Retinal pigment epithelial cell (primary cell): ENCODE data around the gene OTUD3.
"Not testable (repeated sequence)": the region's sequence is repeated elsewhere in the genome, so short reads cannot be mapped to it uniquely, and the experiment has no call there.

Experiments
- DNase-seq: peaks from one replicate; pipeline ENCODE4 v3.0.0-alpha.2; 2010; ENCODE audit warnings: low read depth
- H3K4me3 ChIP-seq: 2 replicates; pipeline ENCODE4 v1.5.1; 2011; ENCODE audit warnings: mild to moderate bottlenecking, low read length, control low read depth, moderate library complexity
- TF ChIP-seq, protein P1 (sequence below): conservative IDR thresholded peaks from 2 replicates; pipeline ENCODE4 v1.5.1; 2011; ENCODE audit warnings: low read depth, low read length, control low read depth, inconsistent platforms

The OTUD3 gene

DNA sequence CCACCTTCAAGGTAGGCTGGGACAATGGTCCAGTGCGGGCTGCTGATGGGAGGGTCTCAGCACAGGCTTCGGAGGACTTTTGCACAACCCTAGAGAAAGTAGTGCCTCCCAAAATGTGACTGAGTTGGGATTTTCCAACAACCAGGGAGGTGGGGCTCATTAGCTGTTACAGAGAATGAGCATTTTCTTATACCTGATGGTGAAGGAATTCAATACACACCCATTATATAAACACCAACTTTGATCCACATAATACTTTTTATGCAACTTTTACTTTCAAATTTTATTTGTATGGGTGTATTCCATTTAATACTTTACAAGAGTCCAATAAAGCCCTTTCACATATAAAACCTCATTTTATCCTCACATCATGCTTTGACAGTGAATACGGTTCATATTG lies 35.9 kb upstream of the OTUD3 start:
- TF ChIP-seq, protein P1, sequence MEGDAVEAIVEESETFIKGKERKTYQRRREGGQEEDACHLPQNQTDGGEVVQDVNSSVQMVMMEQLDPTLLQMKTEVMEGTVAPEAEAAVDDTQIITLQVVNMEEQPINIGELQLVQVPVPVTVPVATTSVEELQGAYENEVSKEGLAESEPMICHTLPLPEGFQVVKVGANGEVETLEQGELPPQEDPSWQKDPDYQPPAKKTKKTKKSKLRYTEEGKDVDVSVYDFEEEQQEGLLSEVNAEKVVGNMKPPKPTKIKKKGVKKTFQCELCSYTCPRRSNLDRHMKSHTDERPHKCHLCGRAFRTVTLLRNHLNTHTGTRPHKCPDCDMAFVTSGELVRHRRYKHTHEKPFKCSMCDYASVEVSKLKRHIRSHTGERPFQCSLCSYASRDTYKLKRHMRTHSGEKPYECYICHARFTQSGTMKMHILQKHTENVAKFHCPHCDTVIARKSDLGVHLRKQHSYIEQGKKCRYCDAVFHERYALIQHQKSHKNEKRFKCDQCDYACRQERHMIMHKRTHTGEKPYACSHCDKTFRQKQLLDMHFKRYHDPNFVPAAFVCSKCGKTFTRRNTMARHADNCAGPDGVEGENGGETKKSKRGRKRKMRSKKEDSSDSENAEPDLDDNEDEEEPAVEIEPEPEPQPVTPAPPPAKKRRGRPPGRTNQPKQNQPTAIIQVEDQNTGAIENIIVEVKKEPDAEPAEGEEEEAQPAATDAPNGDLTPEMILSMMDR: no peak

DNA sequence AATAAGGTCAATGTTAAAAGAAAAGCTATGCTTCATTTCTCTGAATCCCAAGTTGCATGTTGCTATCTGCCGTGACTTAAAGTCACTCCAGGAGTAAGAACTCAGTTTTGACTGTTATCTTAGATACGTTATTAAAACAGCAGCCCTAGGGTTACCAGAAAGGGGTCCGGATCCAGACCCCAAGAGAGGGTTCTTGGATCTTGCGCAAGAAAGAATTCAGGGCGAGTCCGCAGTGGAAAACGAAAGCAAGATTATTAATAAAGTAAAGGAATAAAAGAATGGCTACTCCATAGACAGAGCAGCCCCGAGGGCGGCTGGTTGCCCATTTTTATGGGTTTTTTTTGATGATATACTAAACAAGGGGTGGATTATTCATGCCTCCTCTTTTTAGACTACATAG lies 34.9 kb upstream of the OTUD3 start:
- not testable (repeated sequence) for DNase-seq, H3K4me3 ChIP-seq

More for the DNA sequence above, 35.9 kb upstream of the OTUD3 start:
- H3K4me3 ChIP-seq: no peak overlapping the region
- DNase-seq: no peak

DNA sequence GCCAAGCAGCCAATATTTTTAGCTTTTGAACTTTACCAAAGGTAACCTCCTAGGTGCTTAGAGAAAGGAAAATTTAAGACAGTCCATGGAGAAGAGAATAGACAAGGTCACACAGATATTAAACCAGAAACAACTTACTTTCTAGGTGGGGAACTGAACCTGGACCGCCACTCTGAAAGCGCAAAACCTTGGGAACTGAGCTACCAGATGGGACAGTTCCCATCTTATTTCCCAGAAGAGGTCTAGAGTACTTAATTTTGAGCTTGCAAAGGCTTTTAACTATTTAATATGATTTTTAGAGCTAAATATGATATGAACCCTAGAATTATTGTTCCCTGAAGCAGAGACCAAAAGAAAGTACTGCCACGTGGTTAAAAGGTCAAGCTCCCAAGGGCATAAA lies 32.9 kb upstream of the OTUD3 start:
- not testable (repeated sequence) for DNase-seq, H3K4me3 ChIP-seq

DNA sequence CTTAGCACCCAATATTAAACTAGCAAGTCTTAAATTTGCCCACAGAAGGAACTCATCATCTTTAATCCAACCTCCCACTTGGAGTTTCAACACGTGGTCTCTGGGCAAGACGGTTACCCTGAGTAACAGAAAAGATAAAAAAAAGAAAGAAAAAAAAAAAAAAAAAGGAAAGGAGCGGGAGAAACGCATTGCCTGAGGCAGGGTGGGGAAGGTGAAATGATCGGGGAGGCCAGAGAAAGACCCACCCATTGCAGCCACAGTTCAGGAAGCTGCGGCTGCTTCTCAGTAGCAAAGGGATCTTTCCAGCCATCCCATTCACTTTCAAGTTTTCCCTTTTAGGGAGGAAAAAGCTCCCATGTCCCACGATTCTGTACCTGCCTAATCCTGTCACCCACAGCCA lies 32.0 kb upstream of the OTUD3 start:
- TF ChIP-seq, protein P1: no peak
- no peak overlapping the region for H3K4me3 ChIP-seq
- no peak for DNase-seq

DNA sequence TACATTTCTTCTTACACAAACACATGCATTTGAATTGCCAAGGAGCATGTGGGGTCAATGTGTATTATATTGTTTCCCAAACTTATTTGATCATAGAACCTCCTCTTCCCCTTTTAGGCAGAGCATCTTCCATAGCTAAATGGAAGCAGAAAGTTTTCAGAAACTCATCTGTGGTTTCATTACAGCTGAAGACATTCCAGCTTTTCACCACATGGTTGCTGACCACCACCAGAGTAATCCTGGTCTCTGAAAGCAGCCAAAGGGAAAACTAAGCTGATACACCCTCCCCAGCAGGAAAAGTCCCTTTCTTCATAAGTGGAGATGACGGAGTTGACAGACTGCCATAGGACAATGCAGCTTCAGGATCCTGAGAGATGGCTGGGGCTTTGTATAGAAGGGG lies 30.2 kb upstream of the OTUD3 start:
- TF ChIP-seq, protein P1: no peak
- DNase-seq: no peak
- H3K4me3 ChIP-seq: no peak overlapping the region

DNA sequence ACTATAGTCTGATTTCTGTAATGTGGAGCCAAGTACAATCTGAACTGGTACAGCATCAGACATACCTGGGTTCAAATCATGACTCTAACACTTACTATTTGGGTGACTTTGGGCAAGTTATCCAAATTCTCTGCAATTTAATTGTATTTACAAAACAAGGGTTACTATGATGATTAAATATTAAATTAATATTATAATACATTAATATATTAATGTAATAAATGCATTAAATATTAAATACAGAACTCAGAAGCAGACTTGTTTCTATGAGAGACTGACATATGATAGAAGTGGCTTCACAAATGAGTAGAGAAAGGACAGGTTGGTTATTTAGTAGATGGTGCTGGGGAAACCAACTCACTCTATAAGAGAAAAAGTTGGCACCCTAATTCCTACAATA lies 27.3 kb upstream of the OTUD3 start:
- no peak overlapping the region for H3K4me3 ChIP-seq
- no peak for DNase-seq
- TF ChIP-seq, protein P1: no peak

DNA sequence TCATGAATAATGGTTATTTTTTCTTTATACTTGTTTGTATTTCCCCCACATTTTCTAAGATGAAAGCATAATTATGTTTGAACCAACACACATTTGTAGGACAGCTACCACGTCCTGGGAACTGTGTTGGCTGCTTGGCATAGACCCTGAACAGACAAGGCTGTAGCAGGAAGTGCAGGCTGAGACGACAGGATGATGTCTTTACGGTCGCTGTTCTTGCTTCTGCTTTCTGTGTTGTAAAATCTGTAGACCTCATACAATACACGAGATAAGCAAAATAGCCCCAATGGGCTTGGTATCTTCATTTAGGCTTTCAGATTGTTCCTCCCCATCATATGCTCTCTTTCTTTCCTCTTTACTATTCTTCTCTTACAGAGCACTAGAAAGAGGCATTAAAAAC lies 23.3 kb upstream of the OTUD3 start:
- no peak for DNase-seq
- TF ChIP-seq, protein P1: no peak
- H3K4me3 ChIP-seq: no peak overlapping the region

DNA sequence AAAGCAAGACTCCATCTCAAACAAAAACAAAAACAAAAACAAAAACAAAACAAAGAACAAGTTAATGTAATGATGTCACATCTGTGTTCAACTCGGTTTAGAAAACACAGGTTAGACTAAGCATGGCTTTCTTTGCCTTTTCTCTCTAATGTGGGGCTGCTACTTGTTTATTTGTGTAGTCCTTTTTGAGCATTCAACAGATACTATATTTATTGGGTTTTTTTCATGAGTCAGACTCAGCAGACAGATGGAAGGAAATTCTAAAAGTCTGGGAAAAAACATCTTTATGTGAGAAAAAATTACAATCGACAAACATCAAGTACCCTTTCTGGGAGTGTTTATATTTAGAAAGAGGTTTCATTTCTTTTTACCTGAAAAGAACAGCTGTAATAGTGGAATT lies 22.3 kb upstream of the OTUD3 start:
- no peak overlapping the region for H3K4me3 ChIP-seq
- no peak for DNase-seq
- TF ChIP-seq, protein P1: no peak

DNA sequence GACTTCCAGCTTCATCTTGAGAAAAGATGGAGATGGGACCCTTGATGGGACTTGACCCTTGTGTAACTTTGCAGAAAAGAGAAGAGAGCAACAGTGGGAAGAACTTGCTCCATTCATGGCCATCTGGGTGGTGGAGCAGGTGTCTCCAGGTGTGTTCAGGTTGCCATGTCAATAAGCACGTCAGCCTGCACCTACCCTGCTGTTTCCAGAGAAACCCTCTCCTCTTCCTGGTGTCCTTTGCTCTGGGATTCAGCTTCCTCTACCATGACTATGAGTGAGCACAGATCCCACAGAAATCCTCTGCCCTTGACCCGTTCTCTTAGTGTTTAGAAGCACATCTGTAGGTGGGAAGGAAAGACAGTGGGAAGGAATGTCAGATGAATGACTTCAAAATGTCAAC lies 21.8 kb upstream of the OTUD3 start:
- no peak for DNase-seq
- TF ChIP-seq, protein P1: no peak
- H3K4me3 ChIP-seq: no peak overlapping the region
